ENCODE measurements around the gene RNF126.
A peak's percentile ranks its signal among the peaks of the same experiment; 100 is the strongest.

Gene RNF126

DNA sequence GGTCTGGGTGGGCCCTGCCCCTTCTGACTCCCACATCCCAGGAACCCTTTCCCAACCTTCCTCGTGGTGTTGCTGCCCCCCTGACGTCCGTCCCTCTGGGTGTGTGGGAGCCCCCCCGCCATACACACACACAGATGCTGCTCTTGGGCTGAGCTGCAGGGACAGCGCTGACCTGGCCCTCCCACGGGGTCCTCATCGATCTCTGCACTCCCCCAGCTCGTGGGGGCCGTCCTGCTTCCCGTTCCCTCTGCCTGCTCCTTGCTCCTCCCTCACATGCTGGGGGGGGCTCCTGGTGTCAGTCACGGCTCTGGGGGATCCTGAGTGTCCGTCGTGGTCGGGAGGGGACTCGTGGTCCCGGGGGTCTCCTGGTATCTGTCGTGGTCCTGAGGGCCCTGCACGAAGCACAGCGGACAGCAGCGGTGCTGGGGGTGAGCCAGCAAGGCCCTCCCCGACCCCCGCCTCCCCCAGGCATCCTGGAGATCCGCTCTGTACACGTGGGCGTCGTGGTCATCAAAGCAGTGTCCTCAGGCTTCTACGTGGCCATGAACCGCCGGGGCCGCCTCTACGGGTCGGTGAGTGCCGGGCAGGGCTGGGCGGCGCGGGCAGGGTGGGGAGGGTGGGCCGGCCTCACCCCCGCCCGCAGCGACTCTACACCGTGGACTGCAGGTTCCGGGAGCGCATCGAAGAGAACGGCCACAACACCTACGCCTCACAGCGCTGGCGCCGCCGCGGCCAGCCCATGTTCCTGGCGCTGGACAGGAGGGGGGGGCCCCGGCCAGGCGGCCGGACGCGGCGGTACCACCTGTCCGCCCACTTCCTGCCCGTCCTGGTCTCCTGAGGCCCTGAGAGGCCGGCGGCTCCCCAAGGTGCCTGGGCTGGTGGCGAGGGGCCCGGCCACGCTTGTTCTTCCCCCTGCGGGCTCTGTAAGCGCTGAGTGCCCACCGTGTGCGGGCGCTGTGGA, 20.0 kb downstream of the RNF126 start:
- TF ChIP-seq, protein P1, sequence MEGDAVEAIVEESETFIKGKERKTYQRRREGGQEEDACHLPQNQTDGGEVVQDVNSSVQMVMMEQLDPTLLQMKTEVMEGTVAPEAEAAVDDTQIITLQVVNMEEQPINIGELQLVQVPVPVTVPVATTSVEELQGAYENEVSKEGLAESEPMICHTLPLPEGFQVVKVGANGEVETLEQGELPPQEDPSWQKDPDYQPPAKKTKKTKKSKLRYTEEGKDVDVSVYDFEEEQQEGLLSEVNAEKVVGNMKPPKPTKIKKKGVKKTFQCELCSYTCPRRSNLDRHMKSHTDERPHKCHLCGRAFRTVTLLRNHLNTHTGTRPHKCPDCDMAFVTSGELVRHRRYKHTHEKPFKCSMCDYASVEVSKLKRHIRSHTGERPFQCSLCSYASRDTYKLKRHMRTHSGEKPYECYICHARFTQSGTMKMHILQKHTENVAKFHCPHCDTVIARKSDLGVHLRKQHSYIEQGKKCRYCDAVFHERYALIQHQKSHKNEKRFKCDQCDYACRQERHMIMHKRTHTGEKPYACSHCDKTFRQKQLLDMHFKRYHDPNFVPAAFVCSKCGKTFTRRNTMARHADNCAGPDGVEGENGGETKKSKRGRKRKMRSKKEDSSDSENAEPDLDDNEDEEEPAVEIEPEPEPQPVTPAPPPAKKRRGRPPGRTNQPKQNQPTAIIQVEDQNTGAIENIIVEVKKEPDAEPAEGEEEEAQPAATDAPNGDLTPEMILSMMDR (conservative IDR thresholded peaks at IDR 0.05; ENCODE audit: low read depth, low read length) = no peak
- no peak overlapping the region for H3K9ac ChIP-seq
- no peaks in the 10 kb centered on the region for H3K27me3 ChIP-seq (ENCODE audit: insufficient read depth, low read depth)
- no peak overlapping the region for H3K27ac ChIP-seq
- H3K4me2 ChIP-seq = no peak overlapping the region
- H3K79me2 ChIP-seq (ENCODE audit: insufficient read depth, low read depth) = no peaks in the 10 kb centered on the region
- H3K36me3 ChIP-seq (ENCODE audit: insufficient read depth) = no peaks in the 10 kb centered on the region; the same call in 1 of the 2 replicates
- H3K4me3 ChIP-seq (IDR thresholded peaks at IDR 0.05; ENCODE audit: insufficient read depth, low read depth, low read length) = no peak overlapping the region
- no peaks in the 10 kb centered on the region for H3K4me1 ChIP-seq (ENCODE audit: low read depth, poor library complexity, severe bottlenecking)
- no peaks in the 10 kb centered on the region for H4K20me1 ChIP-seq (ENCODE audit: insufficient read depth)
- H2AFZ ChIP-seq (ENCODE audit: low read depth) = no peak overlapping the region

DNA sequence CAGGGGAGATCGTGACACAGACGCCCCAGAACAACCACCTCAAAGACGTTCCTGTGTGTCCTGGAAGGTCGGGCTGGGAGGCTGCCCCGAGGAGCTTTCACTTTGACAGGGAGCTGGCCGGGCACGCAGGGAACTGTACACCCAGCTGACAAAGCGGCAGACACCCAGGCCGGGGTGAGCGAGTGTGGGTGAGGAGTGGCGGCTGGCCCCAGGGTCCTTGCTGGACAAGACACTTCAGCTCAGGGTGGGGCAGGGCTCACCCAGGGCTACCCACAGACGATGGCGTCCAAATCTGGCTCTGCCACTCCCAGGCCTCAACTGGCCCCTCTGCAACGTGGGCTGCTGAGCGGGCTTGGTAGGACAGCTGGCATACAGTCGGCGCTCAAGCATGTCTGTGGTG, 21.3 kb downstream of the RNF126 start:
- Histone ChIP-seq H3K27me3 (ENCODE audit: insufficient read depth, low read depth) (no peaks in the 10 kb centered on the region), H3K27ac (no peak overlapping the region), H3K4me2 (no peak overlapping the region), H4K20me1 (ENCODE audit: insufficient read depth) (no peaks in the 10 kb centered on the region), H3K9ac (no peak overlapping the region), H3K4me3 (IDR thresholded peaks at IDR 0.05; ENCODE audit: insufficient read depth, low read depth, low read length) (no peak overlapping the region), H2AFZ (ENCODE audit: low read depth) (no peak overlapping the region), H3K4me1 (ENCODE audit: low read depth, poor library complexity, severe bottlenecking) (no peaks in the 10 kb centered on the region), H3K36me3 (ENCODE audit: insufficient read depth) (no peaks in the 10 kb centered on the region), H3K79me2 (ENCODE audit: insufficient read depth, low read depth) (no peaks in the 10 kb centered on the region)
- TF ChIP-seq, protein P1 (conservative IDR thresholded peaks at IDR 0.05; ENCODE audit: low read depth, low read length) = no peak

DNA sequence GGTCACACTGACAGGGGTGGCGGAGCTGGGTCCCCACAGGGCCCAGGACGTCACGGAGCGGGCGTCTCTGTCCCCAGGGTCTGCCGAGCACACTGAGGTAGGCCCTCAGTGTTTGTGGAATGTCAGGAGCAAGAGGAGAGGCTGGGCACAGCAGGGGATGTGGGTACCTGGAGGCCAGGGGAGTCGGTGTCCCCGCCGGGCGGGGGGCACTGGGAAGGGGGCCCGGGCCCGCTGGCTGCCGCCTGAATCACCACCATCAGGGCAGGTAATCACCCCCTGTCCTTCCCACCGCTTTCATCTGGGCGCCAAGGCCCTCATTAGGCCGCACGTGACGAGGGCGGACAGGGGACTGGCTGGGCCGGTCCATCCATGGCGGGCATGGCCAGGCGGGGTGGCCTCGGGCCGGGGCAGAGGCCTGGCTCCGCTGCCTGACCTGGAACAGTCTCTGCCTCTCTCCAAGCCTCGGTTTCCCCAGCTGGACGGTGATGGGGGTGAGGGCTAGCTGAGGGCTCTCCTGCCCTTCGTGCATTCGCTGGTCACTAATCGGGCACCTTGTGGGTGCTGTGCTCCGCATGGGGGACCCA, 22.3 kb downstream of the RNF126 start:
- Histone ChIP-seq H3K79me2 (ENCODE audit: insufficient read depth, low read depth) (no peaks in the 10 kb centered on the region), H4K20me1 (ENCODE audit: insufficient read depth) (no peaks in the 10 kb centered on the region), H3K4me2 (no peak overlapping the region), H3K9ac (no peak overlapping the region), H3K4me1 (ENCODE audit: low read depth, poor library complexity, severe bottlenecking) (no peaks in the 10 kb centered on the region), H3K27ac (no peak overlapping the region), H3K27me3 (ENCODE audit: insufficient read depth, low read depth) (no peaks in the 10 kb centered on the region), H3K36me3 (ENCODE audit: insufficient read depth) (no peaks in the 10 kb centered on the region), H3K4me3 (IDR thresholded peaks at IDR 0.05; ENCODE audit: insufficient read depth, low read depth, low read length) (no peak overlapping the region), H2AFZ (ENCODE audit: low read depth) (no peak overlapping the region)
- TF ChIP-seq, protein P1 (conservative IDR thresholded peaks at IDR 0.05; ENCODE audit: low read depth, low read length) = no peak

DNA sequence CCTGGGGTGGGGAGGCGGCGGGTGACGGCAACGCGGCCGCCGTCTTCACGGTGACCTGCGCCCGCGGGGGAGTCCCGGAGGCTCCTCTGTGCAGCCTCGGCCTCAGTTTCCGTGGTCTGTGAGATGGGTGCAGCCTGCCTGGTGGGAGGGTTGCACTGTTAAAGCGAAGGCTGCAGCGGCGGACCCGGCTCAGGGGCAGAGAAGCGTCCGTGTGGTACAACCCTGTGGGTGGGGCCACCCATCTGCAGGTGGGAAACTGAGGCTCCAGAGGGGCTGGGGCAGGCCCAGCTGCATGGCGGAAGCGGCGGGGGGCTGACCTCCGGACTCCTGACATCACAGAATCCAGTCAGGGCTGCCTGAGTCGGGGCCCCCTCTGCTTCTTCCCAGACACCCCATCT, 22.9 kb downstream of the RNF126 start:
- H3K4me2 ChIP-seq = 0 out of 2 replicates have a peak overlapping the region, but pooled peaks have one; percentile 13
- H3K4me3 ChIP-seq (IDR thresholded peaks at IDR 0.05; ENCODE audit: insufficient read depth, low read depth, low read length) = no peak overlapping the region
- no peak overlapping the region for H3K9ac ChIP-seq

More for the DNA sequence above, 22.9 kb downstream of the RNF126 start:
- H2AFZ ChIP-seq (ENCODE audit: low read depth) = no peak overlapping the region
- no peaks in the 10 kb centered on the region for H3K36me3 ChIP-seq (ENCODE audit: insufficient read depth)
- TF ChIP-seq, protein P1 (conservative IDR thresholded peaks at IDR 0.05; ENCODE audit: low read depth, low read length) = no peak
- no peaks in the 10 kb centered on the region for H3K4me1 ChIP-seq (ENCODE audit: low read depth, poor library complexity, severe bottlenecking)
- no peaks in the 10 kb centered on the region for H4K20me1 ChIP-seq (ENCODE audit: insufficient read depth)
- H3K79me2 ChIP-seq (ENCODE audit: insufficient read depth, low read depth) = no peaks in the 10 kb centered on the region
- H3K27me3 ChIP-seq (ENCODE audit: insufficient read depth, low read depth) = no peaks in the 10 kb centered on the region
- no peak overlapping the region for H3K27ac ChIP-seq

Data from KMS-11 (cell line).